ENCODE measurements around the gene ATRNL1.
"Not testable (repeated sequence)": the region's sequence is repeated elsewhere in the genome, so short reads cannot be mapped to it uniquely, and the experiment has no call there.

The ATRNL1 gene

DNA sequence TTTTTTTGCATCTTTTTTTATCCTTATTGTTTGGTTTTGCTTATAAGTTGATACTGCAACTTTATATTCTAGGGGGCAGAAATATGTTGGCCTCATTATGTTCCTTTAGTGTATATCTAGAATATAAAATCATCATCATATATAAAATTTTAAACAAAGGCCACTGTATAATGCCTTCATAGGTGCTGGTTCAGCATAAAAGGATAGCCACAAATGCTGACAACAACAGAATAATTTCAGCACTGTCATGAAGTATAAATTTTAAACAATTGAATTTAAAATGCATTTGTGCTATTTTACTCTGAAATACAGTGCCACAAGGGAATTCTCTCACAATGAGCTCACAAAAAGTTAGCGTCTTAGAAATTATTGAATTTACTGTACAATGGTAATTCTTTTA is 285.9 kb downstream of the ATRNL1 start:
- POLR2A ChIA-PET = no interaction called here

DNA sequence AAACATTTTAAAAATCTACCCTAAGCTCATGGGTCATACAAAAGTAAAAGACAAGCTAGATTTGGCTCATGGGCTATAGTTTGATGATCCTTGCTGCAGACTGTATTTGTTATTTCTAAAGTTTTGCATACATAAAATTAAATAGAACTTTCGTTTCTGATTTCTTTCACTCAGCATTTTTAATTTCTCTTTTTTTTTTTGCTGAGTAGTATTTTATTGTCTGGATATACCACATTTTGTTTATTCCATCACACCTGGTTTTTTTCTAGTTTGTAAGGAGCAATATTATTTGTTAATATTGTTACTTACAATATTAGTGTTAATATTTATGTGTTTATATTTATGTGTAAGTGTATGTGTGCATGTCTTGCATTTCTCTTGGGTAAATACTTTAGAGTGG is 291.5 kb downstream of the ATRNL1 start:
- ChIA-PET CTCF (no interaction called here), POLR2A (no interaction called here)
- no peak for DNase-seq (ENCODE audit: extremely low spot score)
- no peak for TF ChIP-seq TARDBP (IDR thresholded peaks at IDR 0.05)
- no peak for TF ChIP-seq BHLHE40 (IDR thresholded peaks at IDR 0.05; ENCODE audit: borderline replicate concordance)
- no peak for TF ChIP-seq FOXA1 (IDR thresholded peaks at IDR 0.05)
- TF ChIP-seq LEF1 (IDR thresholded peaks at IDR 0.05; ENCODE audit: borderline replicate concordance) = no peak
- no peak for TF ChIP-seq HDGF (IDR thresholded peaks at IDR 0.05; ENCODE audit: borderline replicate concordance)
- no peak for TF ChIP-seq FOXM1 (IDR thresholded peaks at IDR 0.05; ENCODE audit: borderline replicate concordance)
- no peak for TF ChIP-seq ELF4 (IDR thresholded peaks at IDR 0.05)
- TF ChIP-seq SP1 (IDR thresholded peaks at IDR 0.05) = no peak
- no peak for TF ChIP-seq L3MBTL2 (conservative IDR thresholded peaks at IDR 0.05)
- TF ChIP-seq ARNT (IDR thresholded peaks at IDR 0.05) = no peak
- TF ChIP-seq, protein P1, sequence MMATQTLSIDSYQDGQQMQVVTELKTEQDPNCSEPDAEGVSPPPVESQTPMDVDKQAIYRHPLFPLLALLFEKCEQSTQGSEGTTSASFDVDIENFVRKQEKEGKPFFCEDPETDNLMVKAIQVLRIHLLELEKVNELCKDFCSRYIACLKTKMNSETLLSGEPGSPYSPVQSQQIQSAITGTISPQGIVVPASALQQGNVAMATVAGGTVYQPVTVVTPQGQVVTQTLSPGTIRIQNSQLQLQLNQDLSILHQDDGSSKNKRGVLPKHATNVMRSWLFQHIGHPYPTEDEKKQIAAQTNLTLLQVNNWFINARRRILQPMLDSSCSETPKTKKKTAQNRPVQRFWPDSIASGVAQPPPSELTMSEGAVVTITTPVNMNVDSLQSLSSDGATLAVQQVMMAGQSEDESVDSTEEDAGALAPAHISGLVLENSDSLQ (IDR thresholded peaks at IDR 0.05) = no peak
- no peak for TF ChIP-seq NFRKB (IDR thresholded peaks at IDR 0.05)

More for the DNA sequence above, 285.9 kb downstream of the ATRNL1 start:
- no peak for DNase-seq (ENCODE audit: extremely low spot score)
- CTCF ChIA-PET = no interaction called here
- no peak for TF ChIP-seq TARDBP (IDR thresholded peaks at IDR 0.05)
- no peak for TF ChIP-seq SP1 (IDR thresholded peaks at IDR 0.05)
- no peak for TF ChIP-seq LEF1 (IDR thresholded peaks at IDR 0.05; ENCODE audit: borderline replicate concordance)
- TF ChIP-seq FOXM1 (IDR thresholded peaks at IDR 0.05; ENCODE audit: borderline replicate concordance) = no peak
- TF ChIP-seq ELF4 (IDR thresholded peaks at IDR 0.05) = no peak
- TF ChIP-seq FOXA1 (IDR thresholded peaks at IDR 0.05) = no peak
- TF ChIP-seq L3MBTL2 (conservative IDR thresholded peaks at IDR 0.05) = no peak
- TF ChIP-seq ARNT (IDR thresholded peaks at IDR 0.05) = no peak
- TF ChIP-seq ZNF384 (IDR thresholded peaks at IDR 0.05) = no peak

DNA sequence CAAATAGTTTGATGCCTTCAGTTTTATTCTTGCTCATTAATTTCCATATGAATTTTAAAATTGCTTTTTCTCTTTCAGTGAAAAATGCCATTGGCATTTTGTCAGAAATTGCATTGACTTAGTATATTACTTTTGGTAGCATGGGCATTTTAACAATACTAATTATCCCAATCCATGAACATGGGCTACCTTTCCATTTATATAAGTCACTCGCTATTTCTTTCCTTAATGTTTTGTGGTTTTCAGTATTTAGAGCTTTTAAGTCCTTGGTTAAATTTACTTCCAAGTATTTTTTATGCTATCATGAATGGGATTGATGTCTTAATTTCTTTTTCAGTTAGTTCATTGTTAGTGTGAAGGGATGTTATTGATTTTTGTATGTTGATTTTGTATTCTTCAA is 297.4 kb downstream of the ATRNL1 start:
- TF ChIP-seq, protein P1 (IDR thresholded peaks at IDR 0.05) = no peak
- no peak for TF ChIP-seq TARDBP (IDR thresholded peaks at IDR 0.05)
- TF ChIP-seq SP1 (IDR thresholded peaks at IDR 0.05) = no peak
- no peak for TF ChIP-seq LEF1 (IDR thresholded peaks at IDR 0.05; ENCODE audit: borderline replicate concordance)
- no peak for TF ChIP-seq FOXK2 (IDR thresholded peaks at IDR 0.05)
- TF ChIP-seq FOXM1 (IDR thresholded peaks at IDR 0.05; ENCODE audit: borderline replicate concordance) = no peak
- TF ChIP-seq L3MBTL2 (conservative IDR thresholded peaks at IDR 0.05) = no peak
- no peak for TF ChIP-seq NFRKB (IDR thresholded peaks at IDR 0.05)
- TF ChIP-seq ARNT (IDR thresholded peaks at IDR 0.05) = no peak
- TF ChIP-seq CTBP1 (IDR thresholded peaks at IDR 0.05; ENCODE audit: borderline replicate concordance) = no peak
- TF ChIP-seq ELF4 (IDR thresholded peaks at IDR 0.05) = no peak
- no peak for TF ChIP-seq SUZ12 (IDR thresholded peaks at IDR 0.05)
- TF ChIP-seq BHLHE40 (IDR thresholded peaks at IDR 0.05; ENCODE audit: borderline replicate concordance) = no peak
- POLR2A ChIA-PET = no interaction called here
- DNase-seq (ENCODE audit: extremely low spot score) = no peak
- CTCF ChIA-PET = no interaction called here

DNA sequence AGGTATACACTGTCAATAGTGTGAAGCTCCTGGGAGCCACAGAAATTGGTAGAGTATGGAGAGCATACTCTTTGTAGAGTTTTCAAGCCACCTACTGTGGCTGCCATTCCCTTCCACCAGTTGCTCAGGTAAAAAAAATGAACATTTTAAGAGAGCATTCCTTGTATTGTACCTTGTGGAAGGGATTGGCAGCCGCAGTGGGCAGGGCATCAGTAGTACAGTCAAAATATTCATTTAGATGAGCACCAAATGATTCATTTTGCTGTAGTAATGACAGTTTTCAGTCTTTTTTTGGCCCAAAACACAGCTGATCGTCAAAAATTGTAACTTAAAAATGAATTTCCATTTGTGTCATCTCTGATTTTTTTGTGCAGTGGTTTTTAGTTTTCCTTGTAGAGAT is 304.9 kb downstream of the ATRNL1 start:
- TF ChIP-seq L3MBTL2 (conservative IDR thresholded peaks at IDR 0.05) = no peak
- no peak for TF ChIP-seq LEF1 (IDR thresholded peaks at IDR 0.05; ENCODE audit: borderline replicate concordance)
- TF ChIP-seq ARNT (IDR thresholded peaks at IDR 0.05) = no peak
- no peak for TF ChIP-seq FOXA1 (IDR thresholded peaks at IDR 0.05)
- TF ChIP-seq BHLHE40 (IDR thresholded peaks at IDR 0.05; ENCODE audit: borderline replicate concordance) = no peak
- TF ChIP-seq ZNF384 (IDR thresholded peaks at IDR 0.05) = no peak
- no peak for TF ChIP-seq SP1 (IDR thresholded peaks at IDR 0.05)
- no peak for TF ChIP-seq ELF4 (IDR thresholded peaks at IDR 0.05)
- TF ChIP-seq TARDBP (IDR thresholded peaks at IDR 0.05) = no peak
- TF ChIP-seq CTBP1 (IDR thresholded peaks at IDR 0.05; ENCODE audit: borderline replicate concordance) = no peak
- TF ChIP-seq HDGF (IDR thresholded peaks at IDR 0.05; ENCODE audit: borderline replicate concordance) = no peak
- no peak for TF ChIP-seq SUZ12 (IDR thresholded peaks at IDR 0.05)
- no peak for TF ChIP-seq FOXM1 (IDR thresholded peaks at IDR 0.05; ENCODE audit: borderline replicate concordance)
- TF ChIP-seq, protein P1 (IDR thresholded peaks at IDR 0.05) = no peak
- no peak for DNase-seq (ENCODE audit: extremely low spot score)
- POLR2A ChIA-PET = no interaction called here
- CTCF ChIA-PET = no interaction called here

DNA sequence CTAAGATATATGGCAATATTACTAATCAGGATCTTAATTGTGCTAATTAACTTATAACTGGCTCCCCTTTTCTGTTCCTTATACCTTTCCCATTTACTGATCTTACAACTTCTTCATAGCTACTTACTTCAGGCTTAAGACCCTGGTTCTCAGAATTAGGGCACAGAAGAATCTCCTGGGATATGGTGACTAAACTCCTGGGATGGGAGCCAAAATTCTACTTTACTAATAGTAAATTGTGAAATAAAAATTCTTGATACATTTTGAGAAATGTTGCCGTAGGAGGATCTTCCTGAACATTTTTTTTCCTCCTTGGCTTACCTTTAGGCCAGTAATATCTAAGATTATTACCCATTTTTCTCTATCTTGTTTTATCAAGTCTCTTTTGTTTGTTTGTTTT is 309.5 kb downstream of the ATRNL1 start:
- CTCF ChIA-PET = no interaction called here
- TF ChIP-seq FOXA1 (IDR thresholded peaks at IDR 0.05) = no peak
- TF ChIP-seq SP1 (IDR thresholded peaks at IDR 0.05) = no peak
- no peak for TF ChIP-seq BHLHE40 (IDR thresholded peaks at IDR 0.05; ENCODE audit: borderline replicate concordance)
- no peak for TF ChIP-seq FOXK2 (IDR thresholded peaks at IDR 0.05)
- no peak for TF ChIP-seq TARDBP (IDR thresholded peaks at IDR 0.05)
- no peak for TF ChIP-seq ELF4 (IDR thresholded peaks at IDR 0.05)
- no peak for TF ChIP-seq SUZ12 (IDR thresholded peaks at IDR 0.05)
- no peak for TF ChIP-seq FOXM1 (IDR thresholded peaks at IDR 0.05; ENCODE audit: borderline replicate concordance)
- TF ChIP-seq L3MBTL2 (conservative IDR thresholded peaks at IDR 0.05) = no peak
- TF ChIP-seq, protein P1 (IDR thresholded peaks at IDR 0.05) = no peak
- TF ChIP-seq HDGF (IDR thresholded peaks at IDR 0.05; ENCODE audit: borderline replicate concordance) = no peak
- no peak for DNase-seq (ENCODE audit: extremely low spot score)
- POLR2A ChIA-PET = no interaction called here

DNA sequence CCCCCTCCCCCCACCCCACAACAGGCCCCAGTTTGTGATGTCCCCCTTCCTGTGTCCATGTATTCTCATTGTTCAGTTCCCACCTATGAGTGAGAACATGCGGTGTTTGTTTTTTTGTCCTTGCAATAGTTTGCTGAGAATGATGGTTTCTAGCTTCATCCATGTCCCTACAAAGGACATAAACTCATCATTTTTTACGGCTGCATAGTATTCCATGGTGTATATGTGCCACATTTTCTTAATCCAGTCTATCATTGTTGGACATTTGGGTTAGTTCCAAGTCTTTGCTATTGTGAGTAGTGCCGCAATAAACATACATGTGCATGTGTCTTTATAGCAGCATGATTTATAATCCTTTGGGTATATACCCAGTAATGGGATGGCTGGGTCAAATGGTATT is 312.7 kb downstream of the ATRNL1 start:
- DNase-seq (ENCODE audit: extremely low spot score); CTCF ChIA-PET; POLR2A ChIA-PET: not testable (repeated sequence)
